ENCODE measurements around the gene NELFA. TPM values are rescaled to one million over a fixed set of nuclear protein-coding genes. Genes with fewer than 3 reads are reported as not detected.
"Not testable (repeated sequence)": the region's sequence is repeated elsewhere in the genome, so short reads cannot be mapped to it uniquely, and the experiment has no call there.

The NELFA gene
- polyA plus RNA-seq, 1 experiment: 9.3 TPM

GRCh38 chr4:2040391-2041238 lies 31.8 kb upstream of the NELFA start:
- no peak for DNase-seq (ENCODE audit: low read depth, low spot score)
- CTCF ChIA-PET: no interaction called here
- peaks cover 20% of the 10 kb centered on the region for H3K9me3 ChIP-seq (ENCODE audit: control insufficient read depth, insufficient read depth, low read length)
- POLR2A ChIA-PET: no interaction called here
- TF ChIP-seq CTCF (IDR thresholded peaks at IDR 0.05; ENCODE audit: low read depth, low read length): no peak
- H3K4me3 ChIP-seq (ENCODE audit: low read depth, low read length): no peak overlapping the region
- H3K27me3 ChIP-seq (ENCODE audit: control insufficient read depth, insufficient read depth, low read length): peaks cover 30% of the 10 kb centered on the region
- no peak overlapping the region for H3K27ac ChIP-seq (ENCODE audit: low read depth, low read length)

DNA sequence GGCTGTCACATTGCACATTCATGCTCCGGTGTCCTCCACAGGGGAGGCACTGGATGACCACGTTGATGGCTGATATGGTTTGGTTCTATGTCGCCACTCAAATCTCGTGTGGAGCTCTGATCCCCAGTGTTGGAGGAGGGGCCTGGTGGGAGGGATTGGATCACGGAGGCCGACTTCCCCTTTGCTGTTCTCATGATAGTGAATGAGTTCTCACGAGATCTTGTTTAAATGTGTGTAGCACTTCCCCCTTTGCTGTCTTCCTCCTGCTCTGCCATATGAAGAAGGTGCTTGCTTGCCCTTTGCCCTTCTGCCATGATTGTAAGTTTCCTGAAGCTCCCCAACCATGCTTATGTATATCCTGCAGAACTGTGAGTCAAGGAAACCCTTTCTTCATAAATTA lies 28.1 kb upstream of the NELFA start:
- Histone ChIP-seq H3K9me3 (ENCODE audit: control insufficient read depth, insufficient read depth, low read length) (peaks cover 6% of the 10 kb centered on the region; the same call in 1 of the 2 replicates), H3K4me3 (ENCODE audit: low read depth, low read length) (no peak overlapping the region), H3K27me3 (ENCODE audit: control insufficient read depth, insufficient read depth, low read length) (peaks cover 40% of the 10 kb centered on the region), H3K27ac (ENCODE audit: low read depth, low read length) (no peak overlapping the region)
- DNase-seq (ENCODE audit: low read depth, low spot score): no peak
- TF ChIP-seq CTCF (IDR thresholded peaks at IDR 0.05; ENCODE audit: low read depth, low read length): no peak
- CTCF ChIA-PET: no interaction called here
- POLR2A ChIA-PET: no interaction called here

DNA sequence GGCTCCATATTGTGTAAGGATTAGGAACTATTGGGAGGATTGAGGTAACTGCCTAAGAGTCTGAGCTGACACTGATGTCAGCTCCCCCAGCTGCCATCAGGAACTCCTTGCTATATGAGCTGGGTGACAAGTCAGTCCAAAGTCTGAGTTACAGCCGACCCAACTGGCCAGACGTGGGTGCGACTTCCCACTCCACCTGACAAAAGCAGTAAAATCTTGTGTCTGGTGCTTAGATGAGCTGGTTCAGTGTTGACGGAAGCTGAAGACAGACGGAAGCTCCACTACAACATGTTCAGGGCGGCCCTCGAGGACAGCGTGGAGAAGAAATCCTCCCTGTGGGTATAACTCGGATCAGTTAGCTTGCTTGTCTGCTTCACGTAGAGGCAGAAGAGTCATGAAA lies 27.6 kb upstream of the NELFA start:
- H3K9me3 ChIP-seq (ENCODE audit: control insufficient read depth, insufficient read depth, low read length): peaks cover 2% of the 10 kb centered on the region; the same call in 1 of the 2 replicates
- no peak for DNase-seq (ENCODE audit: low read depth, low spot score)
- ChIA-PET POLR2A (interaction anchor here (0.6 kb wide), 1 partner anchor 119 kb away, joined by 8 read pairs; no protein-coding TSS in a partner anchor), CTCF (no interaction called here)
- H3K27ac ChIP-seq (ENCODE audit: low read depth, low read length): no peak overlapping the region
- no peak overlapping the region for H3K4me3 ChIP-seq (ENCODE audit: low read depth, low read length)
- no peak for TF ChIP-seq CTCF (IDR thresholded peaks at IDR 0.05; ENCODE audit: low read depth, low read length)
- H3K27me3 ChIP-seq (ENCODE audit: control insufficient read depth, insufficient read depth, low read length): peaks cover 42% of the 10 kb centered on the region

- H3K27ac ChIP-seq (ENCODE audit: low read depth, low read length); POLR2A ChIA-PET; H3K4me3 ChIP-seq (ENCODE audit: low read depth, low read length); DNase-seq (ENCODE audit: low read depth, low spot score); H3K9me3 ChIP-seq (ENCODE audit: control insufficient read depth, insufficient read depth, low read length): not testable (repeated sequence)
- CTCF ChIA-PET: interaction anchor here (0.6 kb wide), 2 partner anchors 90 to 371 kb away, joined by 3 to 4 read pairs; no protein-coding TSS in a partner anchor
- peaks cover 28% of the 10 kb centered on the region for H3K27me3 ChIP-seq (ENCODE audit: control insufficient read depth, insufficient read depth, low read length)
Measured at GRCh38 chr4:2031161-2031560, 22.4 kb upstream of the NELFA start.

- H3K27ac ChIP-seq (ENCODE audit: low read depth, low read length); H3K4me3 ChIP-seq (ENCODE audit: low read depth, low read length); H3K9me3 ChIP-seq (ENCODE audit: control insufficient read depth, insufficient read depth, low read length); POLR2A ChIA-PET; DNase-seq (ENCODE audit: low read depth, low spot score); CTCF ChIA-PET: not testable (repeated sequence)
- H3K27me3 ChIP-seq (ENCODE audit: control insufficient read depth, insufficient read depth, low read length): peaks cover 43% of the 10 kb centered on the region
Measured at GRCh38 chr4:2027120-2027519, 18.3 kb upstream of the NELFA start.

DNA sequence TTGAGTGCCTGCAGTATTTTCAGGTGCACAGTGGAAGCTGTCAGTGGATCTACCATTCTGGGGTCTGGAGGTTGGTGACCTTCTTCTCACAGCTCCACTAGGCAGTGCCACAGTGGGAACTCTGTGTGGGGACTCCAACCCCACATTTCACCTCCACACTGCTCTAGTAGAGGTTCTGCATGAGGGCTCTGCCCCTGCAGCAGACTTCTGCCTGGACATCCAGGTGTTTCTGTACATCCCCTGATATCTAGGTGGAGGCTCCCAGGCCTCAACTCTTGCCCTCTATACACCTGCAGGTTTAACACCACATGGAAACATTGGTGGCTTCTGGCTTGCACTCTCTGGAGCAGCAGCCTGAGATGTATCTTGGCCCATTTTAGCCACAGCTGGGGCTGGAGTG lies 17.0 kb upstream of the NELFA start:
- peaks cover 44% of the 10 kb centered on the region for H3K27me3 ChIP-seq (ENCODE audit: control insufficient read depth, insufficient read depth, low read length)
- CTCF ChIA-PET: no interaction called here
- no peak overlapping the region for H3K4me3 ChIP-seq (ENCODE audit: low read depth, low read length)
- peaks cover 6% of the 10 kb centered on the region for H3K9me3 ChIP-seq (ENCODE audit: control insufficient read depth, insufficient read depth, low read length)
- DNase-seq (ENCODE audit: low read depth, low spot score): no peak
- TF ChIP-seq CTCF (IDR thresholded peaks at IDR 0.05; ENCODE audit: low read depth, low read length): no peak
- H3K27ac ChIP-seq (ENCODE audit: low read depth, low read length): no peak overlapping the region
- POLR2A ChIA-PET: no interaction called here

Data from AG04450 (cell line).